Osteoblast (primary cell): Measurements from ENCODE around the gene KCNK4. TPM values are rescaled to one million over a fixed set of nuclear protein-coding genes. Genes with fewer than 3 reads are reported as not detected.

Experiments used
- DNase-seq: peaks from one replicate; pipeline ENCODE4 v3.0.0; 2011; ENCODE audit warnings: low spot score, mixed read lengths; ENCODE audit not compliant: insufficient read length; ENCODE audit errors: missing footprints
- H2AFZ ChIP-seq: 2 replicates; pipeline ENCODE4 v1.6.0; 2011; ENCODE audit warnings: mild to moderate bottlenecking, low read length
- H3K27ac ChIP-seq: 2 replicates; pipeline ENCODE4 v1.5.1; 2011; ENCODE audit warnings: mild to moderate bottlenecking, low read depth, low read length, moderate library complexity
- H3K27me3 ChIP-seq: 2 replicates; pipeline ENCODE4 v1.6.0; 2012; ENCODE audit warnings: mild to moderate bottlenecking, control low read depth, inconsistent platforms, low read length, moderate library complexity; ENCODE audit not compliant: insufficient read depth
- H3K36me3 ChIP-seq: 2 replicates; pipeline ENCODE4 v1.5.1; 2011; ENCODE audit warnings: mild to moderate bottlenecking, low read length, control low read depth, moderate library complexity; ENCODE audit not compliant: insufficient read depth
- H3K4me1 ChIP-seq: 2 replicates; pipeline ENCODE4 v1.5.1; 2011; ENCODE audit warnings: mild to moderate bottlenecking, low read length, control low read depth, moderate library complexity; ENCODE audit not compliant: insufficient read depth
- H3K4me2 ChIP-seq: 2 replicates; pipeline ENCODE4 v1.6.0; 2011; ENCODE audit warnings: mild to moderate bottlenecking, low read length; ENCODE audit not compliant: insufficient read depth
- H3K4me3 ChIP-seq: fragments of 200-600 bp; sonication (generic); 3 replicates; pipeline ENCODE4 v1.5.1; 2012; ENCODE audit warnings: mild to moderate bottlenecking, low read length, inconsistent platforms; ENCODE audit not compliant: insufficient read depth
- H3K79me2 ChIP-seq: 2 replicates; pipeline ENCODE4 v1.6.0; 2012; ENCODE audit warnings: mild to moderate bottlenecking, low read length, control low read depth, inconsistent platforms; ENCODE audit not compliant: insufficient read depth
- H3K9me3 ChIP-seq: 2 replicates; pipeline ENCODE4 v1.5.1; 2011; ENCODE audit warnings: low read depth, low read length, control low read depth
- H4K20me1 ChIP-seq: 2 replicates; pipeline ENCODE4 v1.6.0; 2012; ENCODE audit warnings: mild to moderate bottlenecking, low read length, control low read depth; ENCODE audit not compliant: insufficient read depth
- CTCF ChIP-seq: IDR thresholded peaks from 2 replicates; pipeline ENCODE4 v1.5.1; 2011; ENCODE audit warnings: mild to moderate bottlenecking, low read depth, low read length, moderate library complexity; ENCODE audit errors: extremely low read depth
- total RNA-seq: library from RNA; depleted of rRNA; stranded (reverse); fragments of >200 nt; gene quantifications from 2 replicates; pipeline ENCODE4 v1.2.3, GENCODE V29; 2012

The KCNK4 gene
- total RNA-seq, 1 donor: 0.36 TPM

DNA sequence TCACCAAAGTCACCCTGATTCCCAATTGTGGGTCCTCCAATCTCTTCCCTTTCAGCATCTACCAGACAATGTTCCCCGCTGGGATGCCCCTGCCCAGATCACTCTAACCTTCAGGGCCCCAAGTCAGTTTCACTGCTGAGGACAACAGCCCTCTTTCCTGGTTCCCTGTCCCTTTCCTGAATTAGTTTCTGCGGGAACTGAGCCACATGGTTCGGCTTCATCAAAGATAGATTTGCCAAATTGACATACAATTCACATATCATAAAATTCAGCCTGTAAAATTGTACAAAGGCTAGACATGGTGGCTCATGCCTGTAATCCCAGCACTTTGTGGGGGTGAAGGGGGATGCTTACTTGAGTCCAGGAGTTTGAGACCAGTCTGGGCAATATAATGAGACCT lies 36.9 kb downstream of the KCNK4 start:
- H3K27me3 ChIP-seq: no peaks in the 10 kb centered on the region
- peaks cover 24% of the 10 kb centered on the region for H3K4me1 ChIP-seq
- no peaks in the 10 kb centered on the region for H3K79me2 ChIP-seq
- peak; percentile 29 for DNase-seq
- peaks cover 2% of the 10 kb centered on the region for H4K20me1 ChIP-seq
- H3K4me2 ChIP-seq: no peak overlapping the region
- no peak overlapping the region for H3K4me3 ChIP-seq
- H3K27ac ChIP-seq: no peak overlapping the region
- no peak for TF ChIP-seq CTCF
- H3K9me3 ChIP-seq: no peaks in the 10 kb centered on the region
- no peak overlapping the region for H2AFZ ChIP-seq
- no peaks in the 10 kb centered on the region for H3K36me3 ChIP-seq

- Histone ChIP-seq H3K36me3 (no peaks in the 10 kb centered on the region), H3K4me1 (peaks cover 34% of the 10 kb centered on the region), H3K4me2 (no peak overlapping the region), H3K4me3 (no peak overlapping the region), H3K9me3 (no peaks in the 10 kb centered on the region), H4K20me1 (no peaks in the 10 kb centered on the region), H3K27me3 (no peaks in the 10 kb centered on the region), H2AFZ (no peak overlapping the region), H3K79me2 (no peaks in the 10 kb centered on the region), H3K27ac (no peak overlapping the region)
- no peak for TF ChIP-seq CTCF
- no peak for DNase-seq
These were observed 39.8 kb downstream of the KCNK4 start for GRCh38 chr11:64330888-64331287.

- Histone ChIP-seq H3K79me2 (no peaks in the 10 kb centered on the region), H3K4me3 (no peak overlapping the region), H3K4me2 (peak overlapping the region; percentile 74), H3K9me3 (no peaks in the 10 kb centered on the region), H2AFZ (peak overlapping the region; percentile 66), H4K20me1 (no peaks in the 10 kb centered on the region), H3K36me3 (no peaks in the 10 kb centered on the region), H3K27me3 (no peaks in the 10 kb centered on the region), H3K27ac (no peak overlapping the region), H3K4me1 (peaks cover 34% of the 10 kb centered on the region)
- DNase-seq: peak; percentile 98
- TF ChIP-seq CTCF: peak; percentile 77
These were observed 40.7 kb downstream of the KCNK4 start for GRCh38 chr11:64331569-64332371.

GRCh38 chr11:64333556-64333955 lies 42.5 kb downstream of the KCNK4 start:
- H3K27ac ChIP-seq: no peak overlapping the region
- H3K27me3 ChIP-seq: no peaks in the 10 kb centered on the region
- no peak overlapping the region for H3K4me3 ChIP-seq
- no peaks in the 10 kb centered on the region for H4K20me1 ChIP-seq
- H3K4me2 ChIP-seq: no peak overlapping the region
- H3K4me1 ChIP-seq: peaks cover 34% of the 10 kb centered on the region
- H3K9me3 ChIP-seq: no peaks in the 10 kb centered on the region
- H3K36me3 ChIP-seq: no peaks in the 10 kb centered on the region
- no peaks in the 10 kb centered on the region for H3K79me2 ChIP-seq
- peak; percentile 17 for DNase-seq
- no peak overlapping the region for H2AFZ ChIP-seq
- no peak for TF ChIP-seq CTCF
